Activated naive CD8-positive, alpha-beta T cell (primary cell): Measurements from ENCODE around the gene TMEM201.

Experiments
- H3K27ac Mint-ChIP-seq: one replicate; pipeline ENCODE4 v1.8.0; 2021; ENCODE audit warnings: mixed read lengths
- H3K27me3 Mint-ChIP-seq: one replicate; pipeline ENCODE4 v1.8.0; 2021; ENCODE audit warnings: mixed read lengths
- H3K36me3 Mint-ChIP-seq: one replicate; pipeline ENCODE4 v1.8.0; 2021; ENCODE audit warnings: mixed read lengths
- H3K4me1 Mint-ChIP-seq: one replicate; pipeline ENCODE4 v1.8.0; 2021; ENCODE audit warnings: low read depth, mixed read lengths
- H3K4me3 Mint-ChIP-seq: one replicate; pipeline ENCODE4 v1.8.0; 2021; ENCODE audit warnings: mild to moderate bottlenecking, mixed read lengths
- H3K9me3 Mint-ChIP-seq: one replicate; pipeline ENCODE4 v1.8.0; 2021; ENCODE audit warnings: low read depth, mixed read lengths

Gene TMEM201, protein sequence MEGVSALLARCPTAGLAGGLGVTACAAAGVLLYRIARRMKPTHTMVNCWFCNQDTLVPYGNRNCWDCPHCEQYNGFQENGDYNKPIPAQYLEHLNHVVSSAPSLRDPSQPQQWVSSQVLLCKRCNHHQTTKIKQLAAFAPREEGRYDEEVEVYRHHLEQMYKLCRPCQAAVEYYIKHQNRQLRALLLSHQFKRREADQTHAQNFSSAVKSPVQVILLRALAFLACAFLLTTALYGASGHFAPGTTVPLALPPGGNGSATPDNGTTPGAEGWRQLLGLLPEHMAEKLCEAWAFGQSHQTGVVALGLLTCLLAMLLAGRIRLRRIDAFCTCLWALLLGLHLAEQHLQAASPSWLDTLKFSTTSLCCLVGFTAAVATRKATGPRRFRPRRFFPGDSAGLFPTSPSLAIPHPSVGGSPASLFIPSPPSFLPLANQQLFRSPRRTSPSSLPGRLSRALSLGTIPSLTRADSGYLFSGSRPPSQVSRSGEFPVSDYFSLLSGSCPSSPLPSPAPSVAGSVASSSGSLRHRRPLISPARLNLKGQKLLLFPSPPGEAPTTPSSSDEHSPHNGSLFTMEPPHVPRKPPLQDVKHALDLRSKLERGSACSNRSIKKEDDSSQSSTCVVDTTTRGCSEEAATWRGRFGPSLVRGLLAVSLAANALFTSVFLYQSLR

DNA sequence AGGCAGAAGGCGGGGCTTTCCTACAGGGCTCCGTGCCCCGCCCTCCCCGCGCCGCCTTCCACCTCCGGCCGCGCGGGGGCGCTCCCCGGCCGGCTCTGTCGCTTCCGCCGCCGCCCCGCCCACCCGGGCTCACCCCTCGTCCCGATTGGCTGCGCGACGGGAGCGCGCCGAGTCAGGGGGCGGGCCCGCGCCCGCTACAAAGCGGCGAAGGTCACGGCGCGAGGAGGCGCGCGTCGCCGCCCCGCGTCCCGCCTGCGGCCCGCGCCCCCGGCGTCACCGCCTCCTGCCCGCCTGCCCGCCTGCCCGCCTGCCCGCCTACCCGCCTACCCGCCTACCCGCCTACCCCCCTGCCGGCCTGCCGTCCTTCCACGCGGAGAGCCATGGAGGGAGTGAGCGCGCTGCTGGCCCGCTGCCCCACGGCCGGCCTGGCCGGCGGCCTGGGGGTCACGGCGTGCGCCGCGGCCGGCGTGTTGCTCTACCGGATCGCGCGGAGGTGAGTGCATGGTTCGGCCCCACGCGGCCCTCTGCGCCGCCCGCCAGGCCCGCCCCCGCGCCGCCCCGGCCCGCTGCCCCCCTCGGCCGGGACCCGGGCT, at the start of gene TMEM201:
TMEM201 (plus strand) TSS at position 361 of the 593 bp plus-strand sequence; CDS start at position 381, 20 bp downstream.
- Mint-ChIP-seq H3K4me1 (peaks cover 24% of the 10 kb centered on the region), H3K4me3 (peak within 1 kb of the TSS; percentile 88), H3K27me3 (no peaks in the 10 kb centered on the region), H3K27ac (peak within 1 kb of the TSS; percentile 1), H3K36me3 (no peaks in the 10 kb centered on the region), H3K9me3 (no peaks in the 10 kb centered on the region)

DNA sequence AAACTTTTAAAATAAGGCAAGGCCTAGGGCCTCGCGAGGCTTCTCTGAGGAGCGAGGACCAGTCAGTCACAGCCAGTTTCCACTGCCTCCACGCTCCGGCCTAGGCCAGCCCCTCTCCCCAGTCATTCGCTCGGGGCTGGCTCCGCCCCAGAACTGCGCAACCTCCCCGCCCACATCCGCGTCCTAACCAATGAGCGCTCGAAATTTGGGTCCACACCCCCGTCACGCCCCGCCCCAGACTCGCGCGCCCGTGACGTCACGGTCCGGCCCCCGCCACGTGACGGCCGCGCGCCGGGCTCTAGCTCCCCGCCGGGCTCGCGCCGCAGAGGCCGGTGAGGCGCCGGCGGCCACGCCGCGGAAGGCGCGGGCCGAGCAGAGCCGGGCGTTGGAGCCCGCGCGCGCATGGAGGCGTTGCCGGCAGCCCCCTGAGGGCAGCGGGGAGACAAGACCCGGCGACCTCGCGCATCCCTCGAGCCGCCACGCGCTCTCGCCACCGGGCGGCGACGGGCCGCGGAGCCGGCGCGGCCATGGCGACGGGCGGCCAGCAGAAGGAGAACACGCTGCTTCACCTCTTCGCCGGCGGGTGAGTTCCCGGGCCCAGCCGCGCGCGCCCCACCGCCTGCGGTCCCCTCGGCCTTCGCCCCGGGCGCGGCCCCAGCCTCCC, 49.4 kb upstream of the TMEM201 start, which contains the start of gene SLC25A33:
SLC25A33 (plus strand) TSS at position 301 of the 664 bp plus-strand sequence; CDS start at position 528, 227 bp downstream.
- no peaks in the 10 kb centered on the region for H3K9me3 Mint-ChIP-seq
- H3K4me3 Mint-ChIP-seq: peak within 1 kb of the TSS; percentile 93
- peak within 1 kb of the TSS; percentile 86 for H3K27ac Mint-ChIP-seq
- H3K4me1 Mint-ChIP-seq: peaks cover 33% of the 10 kb centered on the region
- H3K27me3 Mint-ChIP-seq: no peaks in the 10 kb centered on the region
- peaks cover 4% of the 10 kb centered on the region for H3K36me3 Mint-ChIP-seq

DNA sequence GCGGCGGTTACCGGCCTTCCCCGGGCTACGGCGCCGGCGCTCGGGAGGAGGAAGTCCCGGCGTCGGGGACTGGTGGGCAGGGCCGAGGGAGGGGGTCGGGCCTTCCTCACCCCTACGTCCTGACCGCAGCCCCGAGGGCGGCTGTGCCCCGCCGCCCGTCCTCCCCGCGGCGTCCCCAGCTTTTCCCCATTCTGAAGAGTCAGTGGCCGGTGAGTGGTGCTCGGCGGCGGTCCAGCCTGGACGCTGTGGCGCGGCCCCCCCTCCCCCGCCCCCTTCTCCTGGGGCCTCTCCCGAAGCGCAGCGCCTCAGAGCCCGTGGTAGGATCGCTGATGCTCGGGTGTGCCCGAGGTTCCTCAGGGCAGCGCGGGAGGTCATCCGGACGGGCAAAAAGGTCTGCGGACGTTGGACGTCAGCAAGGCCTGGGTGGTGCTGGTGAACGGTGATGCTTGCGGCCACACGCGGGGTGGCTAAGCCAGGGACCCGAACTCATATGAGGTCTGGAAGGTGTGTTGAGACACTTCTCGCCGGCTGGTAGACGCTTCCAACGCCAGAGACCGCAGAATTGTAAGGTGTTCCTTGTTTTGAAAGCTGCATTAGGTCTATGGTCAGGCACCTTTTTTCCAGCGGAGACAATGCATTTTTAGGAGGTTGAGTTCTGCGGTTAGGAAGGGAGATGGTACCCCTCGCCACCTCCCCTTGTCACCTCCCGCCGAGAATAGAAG, 48.7 kb upstream of the TMEM201 start:
- no peaks in the 10 kb centered on the region for H3K9me3 Mint-ChIP-seq
- H3K36me3 Mint-ChIP-seq: peaks cover 4% of the 10 kb centered on the region
- H3K27ac Mint-ChIP-seq: peak overlapping the region; percentile 86
- peak overlapping the region; percentile 93 for H3K4me3 Mint-ChIP-seq
- H3K27me3 Mint-ChIP-seq: no peaks in the 10 kb centered on the region
- H3K4me1 Mint-ChIP-seq: peaks cover 38% of the 10 kb centered on the region

DNA sequence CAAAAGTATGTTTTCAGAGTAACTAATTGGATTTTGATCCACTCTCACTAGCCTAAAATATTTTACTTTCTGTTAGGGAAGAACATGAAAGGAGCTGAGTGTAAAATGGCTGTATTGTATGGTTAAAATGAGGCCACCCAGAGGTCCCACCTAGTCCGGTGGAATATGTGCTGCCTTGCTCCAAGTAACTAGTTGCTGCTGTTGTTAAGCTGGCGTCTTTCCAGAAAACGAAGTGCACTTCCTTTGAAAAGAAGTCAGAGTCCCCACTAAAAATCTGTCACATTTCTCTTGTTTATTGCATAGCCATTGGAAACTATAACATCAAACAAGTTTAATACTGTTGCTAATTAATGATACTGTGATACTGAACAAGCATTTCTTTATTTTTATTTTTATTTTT, 46.3 kb upstream of the TMEM201 start:
- Mint-ChIP-seq H3K4me3 (peak overlapping the region; percentile 93), H3K4me1 (peaks cover 46% of the 10 kb centered on the region), H3K36me3 (peaks cover 4% of the 10 kb centered on the region), H3K27me3 (no peaks in the 10 kb centered on the region), H3K27ac (no peak overlapping the region), H3K9me3 (no peaks in the 10 kb centered on the region)

DNA sequence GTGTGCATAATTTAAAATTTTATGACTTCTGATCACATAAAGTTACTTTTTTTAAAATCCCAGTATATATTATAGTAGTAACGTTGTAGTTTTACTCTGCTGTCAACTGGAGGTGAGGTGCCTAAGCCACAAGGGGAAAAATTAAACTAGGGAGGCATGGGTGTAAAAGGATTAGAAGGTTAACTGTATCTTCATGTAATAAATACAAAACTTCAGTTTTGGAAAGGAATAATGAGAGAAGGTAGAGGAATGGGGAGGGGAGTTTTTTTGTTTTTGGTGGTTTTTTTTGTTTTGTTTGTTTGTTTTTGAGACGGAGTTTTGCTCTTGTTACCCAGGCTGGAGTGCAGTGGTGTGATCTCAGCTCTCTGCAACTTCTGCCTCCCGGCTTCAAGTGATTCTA, 43.8 kb upstream of the TMEM201 start:
- Mint-ChIP-seq H3K4me3 (no peak overlapping the region), H3K27ac (no peak overlapping the region), H3K36me3 (peaks cover 4% of the 10 kb centered on the region), H3K9me3 (no peaks in the 10 kb centered on the region), H3K4me1 (peaks cover 37% of the 10 kb centered on the region), H3K27me3 (no peaks in the 10 kb centered on the region)

GRCh38 chr1:9549955-9550546, 38.7 kb upstream of the TMEM201 start:
- Mint-ChIP-seq H3K4me3 (no peak overlapping the region), H3K27me3 (no peaks in the 10 kb centered on the region), H3K27ac (no peak overlapping the region), H3K9me3 (no peaks in the 10 kb centered on the region), H3K36me3 (peaks cover 2% of the 10 kb centered on the region), H3K4me1 (peaks cover 16% of the 10 kb centered on the region)

DNA sequence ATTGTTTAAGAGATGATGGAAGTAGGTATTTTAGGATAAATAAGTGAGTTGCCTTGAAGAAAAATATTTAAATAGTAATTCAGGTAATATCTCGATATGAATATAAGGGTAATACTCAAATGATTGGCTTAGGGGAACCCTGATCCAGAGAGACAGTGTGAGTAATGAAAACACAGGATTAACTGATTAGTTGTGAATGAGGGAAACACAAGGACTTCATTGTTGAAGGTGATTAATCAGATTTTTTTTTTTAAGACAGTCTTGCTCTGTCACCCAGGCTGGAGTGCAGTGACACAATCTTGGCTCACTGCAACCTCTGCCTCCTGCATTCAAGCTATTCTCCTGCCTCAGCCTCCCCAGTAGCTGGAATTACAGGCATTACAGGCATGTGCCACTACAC, 36.7 kb upstream of the TMEM201 start:
- no peaks in the 10 kb centered on the region for H3K9me3 Mint-ChIP-seq
- H3K4me1 Mint-ChIP-seq: peaks cover 12% of the 10 kb centered on the region
- H3K27me3 Mint-ChIP-seq: no peaks in the 10 kb centered on the region
- no peak overlapping the region for H3K4me3 Mint-ChIP-seq
- H3K36me3 Mint-ChIP-seq: peaks cover 10% of the 10 kb centered on the region
- H3K27ac Mint-ChIP-seq: no peak overlapping the region

DNA sequence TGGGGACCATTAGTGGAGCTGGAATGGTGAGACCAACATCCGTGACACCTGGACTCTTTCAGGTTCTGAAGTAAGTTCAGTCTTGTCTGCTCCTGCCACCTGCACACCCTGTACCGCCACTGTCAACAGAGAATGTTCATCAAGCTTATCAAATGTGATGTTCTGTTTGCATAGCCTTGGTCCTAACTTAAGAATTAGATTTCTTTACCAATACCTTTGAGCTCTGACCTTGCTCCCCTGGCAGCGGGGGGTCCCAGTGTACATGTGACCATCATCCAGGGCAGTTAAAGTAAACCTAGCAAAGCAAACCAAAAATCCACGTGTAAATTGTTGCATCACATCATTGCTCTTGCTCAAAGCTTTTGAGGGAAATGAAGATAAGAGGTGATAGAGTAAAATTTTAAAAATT, 35.0 kb upstream of the TMEM201 start:
- Mint-ChIP-seq H3K4me1 (peaks cover 24% of the 10 kb centered on the region), H3K27me3 (no peaks in the 10 kb centered on the region), H3K27ac (no peak overlapping the region), H3K36me3 (peaks cover 12% of the 10 kb centered on the region), H3K9me3 (no peaks in the 10 kb centered on the region), H3K4me3 (no peak overlapping the region)

- Mint-ChIP-seq H3K4me3 (no peak overlapping the region), H3K9me3 (no peaks in the 10 kb centered on the region), H3K27ac (no peak overlapping the region), H3K36me3 (peaks cover 15% of the 10 kb centered on the region), H3K27me3 (no peaks in the 10 kb centered on the region), H3K4me1 (peaks cover 36% of the 10 kb centered on the region)
These were observed 32.8 kb upstream of the TMEM201 start for GRCh38 chr1:9555942-9556341.

DNA sequence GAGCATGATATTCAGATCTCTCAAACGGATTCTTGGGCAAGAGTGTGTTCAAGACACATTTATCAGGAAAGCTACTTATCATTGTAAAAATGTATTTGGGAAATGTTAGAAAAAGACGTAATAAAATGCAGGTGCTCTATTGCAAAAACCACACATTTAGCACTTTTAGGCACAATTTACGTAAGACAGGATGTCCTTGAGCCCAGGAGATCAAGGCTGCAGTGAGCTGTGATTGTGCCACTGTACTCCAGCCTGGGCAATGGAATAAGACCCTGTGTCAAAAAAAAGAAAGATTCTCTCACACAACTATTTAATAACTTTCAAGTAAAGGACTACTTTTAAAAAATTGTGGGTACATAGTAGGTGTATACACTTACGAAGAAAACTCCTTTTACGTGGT, 31.1 kb upstream of the TMEM201 start:
- H3K4me1 Mint-ChIP-seq: peaks cover 38% of the 10 kb centered on the region
- peaks cover 18% of the 10 kb centered on the region for H3K36me3 Mint-ChIP-seq
- no peaks in the 10 kb centered on the region for H3K9me3 Mint-ChIP-seq
- H3K27me3 Mint-ChIP-seq: no peaks in the 10 kb centered on the region
- H3K27ac Mint-ChIP-seq: peak overlapping the region; percentile 22
- peak overlapping the region; percentile 38 for H3K4me3 Mint-ChIP-seq

- H3K27ac Mint-ChIP-seq: peak overlapping the region; percentile 77
- H3K27me3 Mint-ChIP-seq: no peaks in the 10 kb centered on the region
- peak overlapping the region; percentile 64 for H3K4me3 Mint-ChIP-seq
- no peaks in the 10 kb centered on the region for H3K9me3 Mint-ChIP-seq
- H3K36me3 Mint-ChIP-seq: peaks cover 20% of the 10 kb centered on the region
- peaks cover 41% of the 10 kb centered on the region for H3K4me1 Mint-ChIP-seq
These were observed 30.3 kb upstream of the TMEM201 start for GRCh38 chr1:9558271-9558945.

DNA sequence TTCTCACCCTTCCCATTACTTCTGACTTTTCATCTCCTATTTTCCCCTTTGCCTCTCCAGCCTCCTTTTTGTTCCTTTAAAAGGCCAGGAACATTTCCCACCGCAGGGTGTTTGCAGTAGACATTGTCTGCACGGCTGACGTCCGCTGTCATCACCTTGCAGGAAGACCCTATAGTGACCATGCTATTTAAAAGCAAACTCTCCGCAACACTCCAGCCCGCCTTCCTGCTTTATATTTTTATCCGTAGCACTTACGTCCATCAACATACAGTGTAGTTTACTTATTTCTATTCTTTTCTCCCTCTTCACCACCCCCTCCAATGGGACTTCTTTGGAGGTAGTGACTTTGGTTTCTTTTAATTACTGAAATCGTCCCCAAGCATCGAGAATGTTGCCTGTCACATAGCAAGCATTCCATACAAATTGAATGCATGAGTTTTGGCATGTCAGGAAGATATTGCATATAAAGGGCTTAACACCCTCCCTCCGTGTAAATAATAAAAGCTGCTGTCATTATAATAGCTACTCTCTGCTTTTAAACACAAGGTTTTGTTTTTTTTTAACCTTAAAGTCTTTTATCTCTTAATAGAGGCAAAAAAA, 29.7 kb upstream of the TMEM201 start:
- Mint-ChIP-seq H3K36me3 (peaks cover 23% of the 10 kb centered on the region), H3K27ac (peak overlapping the region; percentile 77), H3K4me3 (peak overlapping the region; percentile 64), H3K27me3 (no peaks in the 10 kb centered on the region), H3K4me1 (peaks cover 41% of the 10 kb centered on the region), H3K9me3 (no peaks in the 10 kb centered on the region)

DNA sequence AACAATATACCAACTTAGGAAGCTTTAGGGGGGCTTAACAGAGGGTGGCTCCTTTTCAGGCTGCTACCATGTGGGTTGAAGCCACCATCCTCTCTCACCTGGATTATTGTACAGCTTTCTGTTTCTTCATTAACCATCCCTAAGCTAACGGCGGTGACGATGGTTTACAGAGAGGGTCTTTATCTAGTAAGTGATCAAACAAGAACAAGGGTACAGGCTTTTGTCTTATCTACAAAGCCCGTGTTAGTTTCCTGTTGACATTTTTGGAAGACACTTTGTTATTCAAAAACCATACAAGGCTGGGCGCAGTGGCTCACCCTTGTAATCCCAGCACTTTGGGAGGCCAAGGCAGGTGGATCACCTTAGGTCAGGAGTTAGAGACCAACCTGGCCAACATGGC, 29.0 kb upstream of the TMEM201 start:
- Mint-ChIP-seq H3K36me3 (peaks cover 24% of the 10 kb centered on the region), H3K27me3 (no peaks in the 10 kb centered on the region), H3K27ac (peak overlapping the region; percentile 77), H3K4me1 (peaks cover 41% of the 10 kb centered on the region), H3K4me3 (peak overlapping the region; percentile 64), H3K9me3 (no peaks in the 10 kb centered on the region)
